Kidney epithelial cell (primary cell): Measurements from ENCODE around the gene SV2C. TPM values are rescaled to one million over a fixed set of nuclear protein-coding genes. Genes with fewer than 3 reads are reported as not detected.

ENCODE experiments used
- DNase-seq: peaks from one replicate; pipeline ENCODE4 v3.0.0-alpha.2; 2010; ENCODE audit warnings: low read depth
- H3K27me3 ChIP-seq: 2 replicates; pipeline ENCODE4 v1.6.0; 2011; ENCODE audit warnings: low read length; ENCODE audit not compliant: control insufficient read depth, insufficient read depth
- H3K36me3 ChIP-seq: 2 replicates; pipeline ENCODE4 v1.5.1; 2011; ENCODE audit warnings: low read length; ENCODE audit not compliant: control insufficient read depth, insufficient read depth
- H3K4me3 ChIP-seq: 2 replicates; pipeline ENCODE4 v1.5.1; 2011; ENCODE audit warnings: low read depth, mild to moderate bottlenecking, control low read depth, low read length
- CTCF ChIP-seq: IDR thresholded peaks from 2 replicates; pipeline ENCODE4 v1.5.1; 2011; ENCODE audit warnings: mild to moderate bottlenecking, moderate library complexity, low read length, control low read depth, inconsistent platforms; ENCODE audit not compliant: insufficient read depth, poor library complexity, severe bottlenecking
- total RNA-seq: library from RNA; depleted of rRNA; stranded (reverse); fragments of >200 nt; gene quantifications from 2 replicates; pipeline ENCODE4 v1.2.3, GENCODE V29; 2015

SV2C gene
- total RNA-seq, 1 donor from 2014 or later, result 0.04 TPM

- Histone ChIP-seq H3K27me3 (peaks cover 3% of the 10 kb centered on the region), H3K4me3 (no peak overlapping the region), H3K36me3 (no peaks in the 10 kb centered on the region)
- no peak for TF ChIP-seq CTCF
- no peak for DNase-seq
Measured at GRCh38 chr5:76194340-76194739, 111.2 kb downstream of the SV2C start.

- H3K36me3 ChIP-seq, result no peaks in the 10 kb centered on the region
- peaks cover 3% of the 10 kb centered on the region for H3K27me3 ChIP-seq
- DNase-seq, result no peak
- no peak for TF ChIP-seq CTCF
- no peak overlapping the region for H3K4me3 ChIP-seq
Measured at GRCh38 chr5:76196457-76196856, 113.3 kb downstream of the SV2C start.

- no peaks in the 10 kb centered on the region for H3K36me3 ChIP-seq
- no peak for TF ChIP-seq CTCF
- H3K4me3 ChIP-seq, result no peak overlapping the region
- H3K27me3 ChIP-seq, result peaks cover 3% of the 10 kb centered on the region
- DNase-seq, result no peak
Measured at GRCh38 chr5:76196886-76197489, 113.8 kb downstream of the SV2C start.

GRCh38 chr5:76197726-76198125, 114.5 kb downstream of the SV2C start:
- TF ChIP-seq CTCF, result no peak
- Histone ChIP-seq H3K27me3 (peaks cover 3% of the 10 kb centered on the region), H3K36me3 (no peaks in the 10 kb centered on the region), H3K4me3 (no peak overlapping the region)
- no peak for DNase-seq

- Histone ChIP-seq H3K27me3 (no peaks in the 10 kb centered on the region), H3K36me3 (no peaks in the 10 kb centered on the region), H3K4me3 (no peak overlapping the region)
- DNase-seq, result no peak
- no peak for TF ChIP-seq CTCF
Measured at GRCh38 chr5:76199336-76200318, 116.4 kb downstream of the SV2C start.
